ENCODE results near the gene NOC2L. TPM values are rescaled to one million over a fixed set of nuclear protein-coding genes. Genes with fewer than 3 reads are reported as not detected.

Gene NOC2L
- total and polyA plus RNA-seq, 2 donors (not counting 3 experiments of a cell fraction or from before 2014, with no cell fraction given), result 55.3 to 87.9 TPM

GRCh38 chr1:978835-979743, 20.0 kb upstream of the NOC2L start:
- FAIRE-seq (no peak), DNase-seq (ENCODE audit: low read depth, low spot score) (no peak)
- CTCF ChIA-PET, result no interaction called here
- Histone ChIP-seq H3K4me2 (ENCODE audit: insufficient read depth, low read length) (no peak overlapping the region), H3K4me1 (ENCODE audit: control insufficient read depth, extremely low read depth, insufficient read depth, low read length) (no peaks in the 10 kb centered on the region), H3K27me3 (ENCODE audit: control insufficient read depth in 2 of 2, insufficient read depth in 2 of 2, low read length in 2 of 2) (no peaks in the 10 kb centered on the region), H3K4me3 (replicated peaks in 1 of 3; ENCODE audit: insufficient read depth in 1 of 3, low read depth in 1 of 3, low read length in 3 of 3) (no peak overlapping the region), H4K20me1 (replicated peaks; ENCODE audit: control insufficient read depth, extremely low read depth, insufficient read depth, low read length) (no peaks in the 10 kb centered on the region), H3K36me3 (ENCODE audit: control insufficient read depth in 2 of 2, extremely low read depth in 1 of 2, insufficient read depth in 2 of 2, low read length in 2 of 2) (no peaks in the 10 kb centered on the region), H2AFZ (ENCODE audit: low read depth, low read length) (no peak overlapping the region), H3K9me1 (replicated peaks; ENCODE audit: control insufficient read depth, extremely low read depth, insufficient read depth, low read length) (no peaks in the 10 kb centered on the region), H3K9me3 (replicated peaks; ENCODE audit: control insufficient read depth, insufficient read depth, low read length) (no peaks in the 10 kb centered on the region), H3K79me2 (ENCODE audit: control insufficient read depth, insufficient read depth, low read length) (no peaks in the 10 kb centered on the region), H3K9ac (replicated peaks; ENCODE audit: extremely low read depth, insufficient read depth, low read length) (no peak overlapping the region), H3K27ac (ENCODE audit: insufficient read depth, low read depth, low read length) (no peak overlapping the region)
- dilution Hi-C loops (cut with MboI; ENCODE audit: extremely low pct_ligation_motif_present, low sequenced_read_pairs), result no loop called here
- no peak for TF ChIP-seq JUN (IDR thresholded peaks at IDR 0.05; ENCODE audit: borderline replicate concordance, insufficient read depth, insufficient read length, low read depth)
- no TSS peak for BruUV-seq (replicated peaks)
- POLR2A ChIA-PET, result no interaction called here
- intact Hi-C loops (cut with micrococcal nuclease), result no loop called here

- H3K4me2 ChIP-seq (ENCODE audit: insufficient read depth, low read length), result no peak overlapping the region
- BruUV-seq (replicated peaks), result no TSS peak
- no peaks in the 10 kb centered on the region for H3K27me3 ChIP-seq (ENCODE audit: control insufficient read depth in 2 of 2, insufficient read depth in 2 of 2, low read length in 2 of 2)
- ChIA-PET POLR2A (no interaction called here), CTCF (no interaction called here)
- TF ChIP-seq JUN (IDR thresholded peaks at IDR 0.05; ENCODE audit: borderline replicate concordance, insufficient read depth, insufficient read length, low read depth) (no peak), GATA2 (IDR thresholded peaks at IDR 0.05; ENCODE audit: insufficient read depth, insufficient read length, low read depth, low read length) (no peak), POLR2A (IDR thresholded peaks at IDR 0.05; ENCODE audit: low read depth, low read length) (no peak), CTCF (IDR thresholded peaks at IDR 0.05; ENCODE audit: extremely low read depth in 1 of 2, insufficient read depth in 1 of 2, low read depth in 1 of 2, low read length in 2 of 2) (no peak), MAX (IDR thresholded peaks at IDR 0.05; ENCODE audit: insufficient read depth, insufficient read length) (no peak), EZH2 (IDR thresholded peaks at IDR 0.05; ENCODE audit: borderline replicate concordance, low read depth, low read length, severe bottlenecking) (no peak), POLR2AphosphoS5 (IDR thresholded peaks at IDR 0.05; ENCODE audit: insufficient read depth, low read depth, low read length) (no peak), MYC (IDR thresholded peaks at IDR 0.05; ENCODE audit: low read depth, low read length) (no peak), FOS (IDR thresholded peaks at IDR 0.05; ENCODE audit: borderline replicate concordance, insufficient read depth, low read length) (no peak)
- dilution Hi-C loops (cut with MboI; ENCODE audit: extremely low pct_ligation_motif_present, low sequenced_read_pairs) (no loop called here), intact Hi-C loops (cut with micrococcal nuclease) (no loop called here)
- H3K9ac ChIP-seq (replicated peaks; ENCODE audit: extremely low read depth, insufficient read depth, low read length), result no peak overlapping the region
- FAIRE-seq, result no peak
- H2AFZ ChIP-seq (ENCODE audit: low read depth, low read length), result no peak overlapping the region
- no peaks in the 10 kb centered on the region for H3K9me1 ChIP-seq (replicated peaks; ENCODE audit: control insufficient read depth, extremely low read depth, insufficient read depth, low read length)
- no peaks in the 10 kb centered on the region for H3K4me1 ChIP-seq (ENCODE audit: control insufficient read depth, extremely low read depth, insufficient read depth, low read length)
- no peak overlapping the region for H3K4me3 ChIP-seq (replicated peaks in 1 of 3; ENCODE audit: insufficient read depth in 1 of 3, low read depth in 1 of 3, low read length in 3 of 3)
- no peaks in the 10 kb centered on the region for H3K79me2 ChIP-seq (ENCODE audit: control insufficient read depth, insufficient read depth, low read length)
- H3K27ac ChIP-seq (ENCODE audit: insufficient read depth, low read depth, low read length), result no peak overlapping the region
- no peaks in the 10 kb centered on the region for H3K9me3 ChIP-seq (replicated peaks; ENCODE audit: control insufficient read depth, insufficient read depth, low read length)
- H3K36me3 ChIP-seq (ENCODE audit: control insufficient read depth in 2 of 2, extremely low read depth in 1 of 2, insufficient read depth in 2 of 2, low read length in 2 of 2), result no peaks in the 10 kb centered on the region
- no peaks in the 10 kb centered on the region for H4K20me1 ChIP-seq (replicated peaks; ENCODE audit: control insufficient read depth, extremely low read depth, insufficient read depth, low read length)
- DNase-seq (ENCODE audit: low read depth, low spot score), result no peak
Measured at GRCh38 chr1:978069-978834, 19.2 kb upstream of the NOC2L start.

Data from endothelial cell of umbilical vein (primary cell).